Heart left ventricle (tissue), 13 donors: Measurements from ENCODE around the gene CEP164.

Experiments
- POLR2A ChIP-seq, 2 donors: fragments of 450-650 bp; IDR thresholded peaks; one replicate each; pipeline ENCODE4 v1.6.1; 2017; ENCODE audit warnings: antibody characterized with exemption in 2 of 2, mild to moderate bottlenecking in 2 of 2, moderate library complexity in 2 of 2
- TF ChIP-seq, protein P1 (sequence below), 12 donors: fragments of 200-600 bp; sonication (generic) in 4 of 12; IDR thresholded peaks; one replicate each; pipeline versions ENCODE4 v1.5.0 to v1.8.0; 2018 to 2022; ENCODE audit warnings: antibody characterized with exemption in 12 of 12, mild to moderate bottlenecking in 5 of 12
- donor health status: ischemic (EF 13 %, LVEDD 7.1; RV severe dilation, severe dysfunction).
- donor health status: DM: no; HTN: yes; CAD: no.
- donor health status: DM: no; HTN: no; CAD: no.
- donor health status: ischemic (EF 25% LVEDD 6.9; RV normal size, moderate dysfunction).
- donor health status: ischemic (EF 25% LVEDD 5.7; RV mildly dilated, moderate dysfunction).
- donor health status: ischemic (EF 35%, LVEDD 5.7; RV mildly dilated, moderate dysfunction).
- donor health status: nonischemic (EF 11% LVEDD 7.7; RV severe dilation, severe dysfunction).
- donor health status: DM: yes; HTN: yes; CAD: no.
- donor health status: PGD.
- donor health status: ischemic (EF 29% LVEDD 5.4; RV normal size, mild dysfunction).
- donor health status: nonischemic (EF 23%, LVEDD 6.1; RV moderate dilation, normal function).

DNA sequence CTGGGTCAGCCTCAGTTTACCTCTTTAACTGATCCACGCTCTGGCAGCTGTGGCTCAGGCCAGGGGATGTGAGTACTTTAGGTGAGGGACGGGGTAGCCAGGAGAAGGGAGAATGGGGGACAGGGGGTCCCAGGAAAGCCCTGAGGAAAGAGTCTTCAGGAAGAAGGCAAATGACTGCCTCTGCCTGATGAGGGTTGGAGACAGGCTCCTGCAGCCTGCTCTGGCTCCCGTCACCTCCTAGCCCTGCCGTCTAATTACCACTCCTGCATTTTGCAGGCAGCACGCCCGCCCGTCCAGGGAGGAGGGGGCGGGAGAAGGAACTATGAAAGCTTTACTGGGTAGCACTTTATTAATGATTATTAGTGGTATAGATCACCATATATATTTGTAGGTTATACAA lies 116.6 kb downstream of the CEP164 start:
- TF ChIP-seq, protein P1, sequence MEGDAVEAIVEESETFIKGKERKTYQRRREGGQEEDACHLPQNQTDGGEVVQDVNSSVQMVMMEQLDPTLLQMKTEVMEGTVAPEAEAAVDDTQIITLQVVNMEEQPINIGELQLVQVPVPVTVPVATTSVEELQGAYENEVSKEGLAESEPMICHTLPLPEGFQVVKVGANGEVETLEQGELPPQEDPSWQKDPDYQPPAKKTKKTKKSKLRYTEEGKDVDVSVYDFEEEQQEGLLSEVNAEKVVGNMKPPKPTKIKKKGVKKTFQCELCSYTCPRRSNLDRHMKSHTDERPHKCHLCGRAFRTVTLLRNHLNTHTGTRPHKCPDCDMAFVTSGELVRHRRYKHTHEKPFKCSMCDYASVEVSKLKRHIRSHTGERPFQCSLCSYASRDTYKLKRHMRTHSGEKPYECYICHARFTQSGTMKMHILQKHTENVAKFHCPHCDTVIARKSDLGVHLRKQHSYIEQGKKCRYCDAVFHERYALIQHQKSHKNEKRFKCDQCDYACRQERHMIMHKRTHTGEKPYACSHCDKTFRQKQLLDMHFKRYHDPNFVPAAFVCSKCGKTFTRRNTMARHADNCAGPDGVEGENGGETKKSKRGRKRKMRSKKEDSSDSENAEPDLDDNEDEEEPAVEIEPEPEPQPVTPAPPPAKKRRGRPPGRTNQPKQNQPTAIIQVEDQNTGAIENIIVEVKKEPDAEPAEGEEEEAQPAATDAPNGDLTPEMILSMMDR (IDR thresholded peaks at IDR 0.05): no peak
- no peak for TF ChIP-seq POLR2A (IDR thresholded peaks at IDR 0.05)
